Measurements from ENCODE around the gene SKOR1.

The SKOR1 gene

DNA sequence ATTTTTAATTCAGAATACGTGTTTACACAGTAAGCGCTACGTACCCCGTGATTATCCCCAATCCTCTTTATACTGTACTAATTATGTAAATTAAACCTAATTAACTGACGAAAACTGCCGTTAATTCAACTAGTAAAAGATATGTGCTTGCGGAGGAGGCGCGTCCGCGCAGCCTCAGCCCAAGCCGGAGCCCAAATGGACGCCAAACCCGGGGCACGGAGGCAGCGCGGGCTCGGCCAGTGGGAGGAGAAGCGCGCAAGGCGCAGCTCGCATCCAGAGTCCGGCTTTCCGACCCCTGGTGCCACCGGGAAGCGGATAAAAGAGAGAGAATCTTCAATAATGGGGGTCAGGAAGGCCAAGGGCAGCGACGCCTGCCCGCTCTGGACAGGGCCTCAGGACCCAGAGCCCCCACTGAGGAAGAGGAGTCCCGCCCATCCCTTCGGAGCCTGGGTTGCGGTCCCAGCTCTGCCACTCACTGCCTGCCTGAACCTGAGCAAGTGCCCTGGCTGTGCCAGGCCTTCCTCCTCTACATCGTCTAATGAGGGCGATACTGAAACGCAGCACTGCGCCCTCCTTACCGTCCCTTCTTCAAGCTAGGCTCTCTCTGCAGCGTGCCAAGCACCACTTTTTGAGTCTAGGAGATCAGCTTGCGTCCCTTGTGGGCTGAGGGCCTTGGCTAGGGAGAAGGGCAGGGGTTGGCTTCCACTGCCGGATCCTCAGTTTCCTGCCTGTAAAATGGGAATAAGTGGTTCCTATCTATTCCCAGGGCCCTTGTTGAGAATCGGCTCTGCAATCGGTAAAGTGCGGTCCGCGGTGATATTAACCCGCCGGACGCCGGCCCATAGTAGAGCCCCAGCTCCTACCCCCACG is 5.0 kb upstream of the SKOR1 start:
- DNase-seq, result no peak

- peak; percentile 41 to 51 for DNase-seq
These were observed 4.1 kb upstream of the SKOR1 start for GRCh38 chr15:67820992-67821783.

DNA sequence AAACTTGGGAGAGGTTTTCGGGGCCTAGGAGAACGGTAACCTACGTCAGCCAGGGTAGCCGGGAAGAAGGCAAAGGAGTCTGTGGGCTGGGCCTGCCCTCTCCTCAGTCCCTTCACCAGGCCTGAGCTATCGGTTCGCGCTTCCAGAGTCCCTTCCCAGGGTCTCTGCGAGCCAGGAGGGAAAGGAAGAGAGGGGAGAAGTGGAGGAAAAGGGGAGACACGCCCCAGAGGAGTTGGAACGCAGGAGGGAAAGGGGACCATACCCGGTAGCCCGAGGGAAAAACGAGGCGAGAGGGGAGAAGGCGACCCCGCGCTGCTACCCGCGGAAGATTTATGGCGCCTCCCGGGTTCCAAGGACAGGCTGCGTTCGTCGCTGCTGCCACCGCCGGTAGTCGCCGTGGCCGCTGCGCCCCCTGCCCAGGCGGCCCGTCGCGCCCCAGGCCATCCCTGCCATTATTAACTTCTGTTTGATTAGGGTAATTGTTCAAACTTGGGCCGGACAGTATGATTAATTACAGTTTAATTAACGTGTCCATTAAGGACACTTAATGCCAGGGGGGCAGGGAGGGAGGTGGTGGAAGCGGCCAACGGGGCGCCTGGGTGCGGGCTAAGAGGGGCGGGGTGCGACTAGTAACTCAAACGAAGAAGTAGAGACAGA is 3.4 kb upstream of the SKOR1 start:
- no peak for DNase-seq

GRCh38 chr15:67822537-67823313 is 2.6 kb upstream of the SKOR1 start:
- no peak for DNase-seq

- peak; percentile 17 to 24 for DNase-seq
These were observed 1.8 kb upstream of the SKOR1 start for GRCh38 chr15:67823314-67824196.

- DNase-seq, result no peak
These were observed 926 bp upstream of the SKOR1 start for GRCh38 chr15:67824197-67824968.

DNA sequence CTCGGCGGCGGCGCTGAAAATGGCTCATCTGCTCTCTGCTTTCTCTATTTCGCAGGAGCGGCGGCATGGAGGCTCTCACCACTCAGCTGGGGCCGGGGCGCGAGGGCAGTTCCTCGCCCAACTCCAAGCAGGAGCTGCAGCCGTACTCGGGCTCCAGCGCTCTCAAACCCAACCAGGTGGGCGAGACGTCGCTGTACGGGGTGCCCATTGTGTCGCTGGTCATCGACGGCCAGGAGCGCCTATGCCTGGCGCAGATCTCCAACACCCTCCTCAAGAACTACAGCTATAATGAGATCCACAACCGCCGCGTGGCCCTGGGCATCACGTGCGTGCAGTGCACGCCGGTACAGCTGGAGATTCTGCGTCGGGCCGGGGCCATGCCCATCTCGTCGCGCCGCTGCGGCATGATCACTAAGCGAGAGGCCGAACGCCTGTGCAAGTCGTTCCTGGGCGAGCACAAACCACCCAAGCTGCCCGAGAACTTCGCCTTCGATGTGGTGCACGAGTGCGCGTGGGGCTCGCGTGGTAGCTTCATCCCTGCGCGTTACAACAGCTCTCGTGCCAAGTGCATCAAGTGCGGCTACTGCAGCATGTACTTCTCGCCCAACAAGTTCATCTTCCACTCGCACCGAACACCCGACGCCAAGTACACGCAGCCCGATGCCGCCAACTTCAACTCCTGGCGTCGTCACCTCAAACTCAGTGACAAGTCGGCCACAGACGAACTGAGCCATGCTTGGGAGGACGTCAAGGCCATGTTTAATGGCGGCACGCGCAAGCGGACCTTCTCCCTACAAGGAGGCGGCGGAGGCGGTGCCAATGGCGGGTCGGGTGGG is 790 bp downstream of the SKOR1 start:
- peak; percentile 12 to 23 for DNase-seq

DNA sequence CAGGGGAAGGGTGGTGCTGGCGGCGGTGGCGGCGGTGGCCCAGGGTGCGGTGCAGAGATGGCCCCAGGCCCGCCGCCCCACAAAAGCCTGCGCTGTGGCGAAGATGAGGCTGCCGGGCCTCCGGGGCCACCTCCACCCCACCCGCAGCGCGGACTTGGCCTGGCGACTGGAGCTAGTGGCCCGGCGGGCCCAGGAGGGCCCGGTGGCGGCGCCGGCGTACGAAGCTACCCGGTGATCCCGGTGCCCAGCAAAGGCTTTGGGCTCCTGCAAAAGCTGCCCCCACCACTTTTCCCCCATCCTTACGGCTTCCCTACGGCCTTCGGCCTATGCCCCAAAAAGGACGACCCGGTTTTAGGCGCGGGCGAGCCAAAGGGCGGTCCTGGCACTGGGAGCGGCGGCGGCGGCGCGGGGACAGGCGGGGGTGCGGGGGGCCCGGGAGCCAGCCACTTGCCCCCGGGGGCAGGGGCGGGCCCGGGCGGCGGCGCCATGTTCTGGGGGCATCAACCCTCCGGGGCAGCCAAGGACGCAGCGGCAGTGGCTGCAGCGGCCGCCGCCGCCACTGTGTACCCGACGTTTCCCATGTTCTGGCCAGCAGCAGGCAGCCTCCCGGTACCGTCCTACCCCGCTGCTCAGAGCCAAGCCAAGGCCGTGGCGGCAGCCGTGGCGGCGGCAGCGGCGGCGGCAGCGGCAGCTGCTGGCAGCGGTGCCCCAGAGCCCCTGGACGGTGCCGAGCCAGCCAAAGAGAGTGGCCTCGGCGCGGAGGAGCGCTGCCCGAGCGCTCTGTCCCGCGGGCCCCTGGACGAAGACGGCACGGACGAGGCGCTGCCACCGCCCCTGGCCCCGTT is 1.6 kb downstream of the SKOR1 start:
- no peak for DNase-seq

- DNase-seq, result no peak
These were observed 2.4 kb downstream of the SKOR1 start for GRCh38 chr15:67827562-67828277.

DNA sequence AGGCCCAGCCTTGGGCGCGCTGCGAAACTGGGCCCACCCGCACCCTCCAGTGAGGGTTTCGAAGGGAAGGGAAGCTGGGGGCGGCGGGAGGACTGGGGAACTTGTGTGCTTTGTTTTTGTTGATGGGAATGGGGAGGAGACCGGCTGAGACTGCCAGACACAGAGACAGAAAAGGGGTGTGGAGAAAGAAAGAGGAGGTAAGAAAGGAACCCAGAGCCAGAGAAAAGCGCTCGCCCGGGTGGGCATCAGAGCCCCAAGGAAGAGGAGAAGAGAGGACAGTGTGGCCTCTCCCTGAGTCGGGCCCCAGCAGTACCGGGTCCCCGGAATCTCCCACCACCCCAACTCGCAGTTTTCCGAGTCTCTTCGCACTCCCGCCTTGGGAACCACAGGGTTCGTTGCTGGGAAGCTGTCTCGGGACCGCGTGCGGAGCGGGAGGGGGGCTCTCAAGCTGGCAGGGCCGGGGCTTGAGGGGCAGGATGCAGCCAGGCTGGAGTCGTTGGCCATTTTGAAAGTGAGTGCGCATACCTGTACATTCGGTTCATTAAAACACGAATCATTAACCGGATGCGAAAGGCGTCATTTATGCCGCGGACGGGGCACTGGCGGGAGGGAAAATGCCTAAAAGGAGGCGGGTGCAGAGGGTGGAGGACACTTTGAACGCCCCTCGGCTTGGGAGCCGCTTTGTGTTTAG is 3.1 kb downstream of the SKOR1 start:
- no peak for DNase-seq

GRCh38 chr15:67828969-67829646 is 3.8 kb downstream of the SKOR1 start:
- peak; percentile 13 to 15 for DNase-seq

DNA sequence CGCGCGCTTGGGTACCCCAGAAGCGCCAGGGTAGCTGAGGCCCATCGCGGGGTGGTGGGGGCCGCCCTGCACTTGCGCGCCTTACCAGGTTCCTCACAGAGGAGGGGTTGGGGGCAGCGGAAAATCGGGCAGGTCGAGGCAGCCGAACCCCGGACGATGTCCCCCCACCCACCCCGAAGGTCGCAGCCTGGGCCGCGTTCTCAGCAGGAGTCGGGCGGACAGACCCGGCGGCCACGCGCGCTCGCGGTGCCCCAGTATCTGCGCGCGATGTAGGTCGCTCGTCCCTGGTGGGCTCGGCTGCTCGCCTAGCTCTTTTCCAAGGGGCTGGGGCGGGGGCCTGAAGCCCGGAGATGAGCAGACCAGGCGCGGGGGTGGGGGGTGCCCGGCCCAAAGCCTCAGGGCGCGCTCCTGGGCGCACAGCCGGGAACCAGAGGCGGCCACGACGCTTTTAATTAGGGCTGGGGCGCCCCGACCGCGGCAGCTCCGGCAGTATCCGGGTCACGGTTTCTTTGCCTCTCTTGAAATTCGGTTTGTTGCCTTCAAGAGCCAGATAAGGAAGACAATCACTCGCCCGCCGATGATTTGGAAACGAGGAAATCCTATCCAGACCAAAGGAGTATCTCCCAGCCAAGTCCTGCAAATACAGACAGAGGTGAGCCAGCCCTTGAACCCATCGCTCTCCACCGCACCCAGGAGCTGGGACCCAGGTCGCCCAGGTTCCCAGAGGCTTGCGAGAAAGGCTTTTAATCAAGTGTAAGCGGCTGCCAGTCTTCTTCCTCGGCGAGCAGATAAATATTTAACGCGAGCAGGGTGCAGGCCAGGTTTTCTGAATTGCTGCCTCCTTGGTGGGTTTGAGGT is 4.6 kb downstream of the SKOR1 start:
- no peak for DNase-seq

DNA sequence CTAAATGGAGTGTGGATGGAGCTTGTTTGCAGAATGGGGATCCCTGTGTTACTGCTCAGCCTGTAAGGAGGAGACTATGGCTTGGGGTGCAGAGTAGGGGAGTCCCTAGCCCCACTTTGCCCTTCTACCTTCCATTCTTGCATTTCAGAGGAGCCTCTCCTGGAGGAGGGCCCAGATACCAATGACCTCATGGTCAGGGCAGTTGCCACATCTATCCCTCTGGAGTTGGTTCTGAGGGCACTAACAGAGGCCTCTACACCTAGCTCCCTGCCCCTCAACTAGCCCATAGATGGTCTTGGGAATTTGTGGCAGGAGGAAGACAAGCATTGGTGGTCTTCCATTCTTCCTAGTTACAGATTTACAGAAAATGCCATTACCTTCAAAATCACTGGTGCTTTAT is 6.1 kb downstream of the SKOR1 start:
- DNase-seq, result no peak

DNA sequence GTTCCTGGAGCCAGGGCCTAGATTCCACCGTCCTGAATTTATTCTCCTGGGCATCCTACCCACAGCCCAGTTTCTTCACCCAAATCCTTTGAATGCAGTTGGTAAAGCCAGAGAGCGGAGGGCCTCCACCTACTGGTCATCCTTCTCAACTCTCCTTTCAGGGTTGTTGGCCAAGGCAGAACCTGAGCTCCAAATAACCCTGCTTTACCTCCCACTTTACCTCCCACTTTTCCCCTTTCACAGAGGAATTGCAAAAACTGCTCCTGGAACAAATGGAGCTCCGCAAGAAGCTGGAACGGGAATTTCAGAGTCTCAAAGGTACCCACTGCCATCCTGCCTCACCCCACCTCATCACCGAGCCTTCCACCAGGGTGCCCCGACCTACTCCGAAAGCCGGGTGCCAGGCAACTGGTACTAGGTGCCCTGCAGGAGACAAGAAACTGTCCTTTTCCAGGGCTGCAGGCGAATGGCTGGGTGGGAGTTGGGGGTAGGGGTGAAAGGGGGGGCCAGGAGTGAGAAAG is 6.8 kb downstream of the SKOR1 start:
- no peak for DNase-seq

GRCh38 chr15:67832897-67833709 is 7.8 kb downstream of the SKOR1 start:
- no peak for DNase-seq

Measured in activated CD4-positive, alpha-beta T cell treated with anti-CD3 and anti-CD28 coated beads, Interleukin-2, amount 50 U/mL, for 48 hours (primary cell).